DMS114 treated with DMSO at 0.1 percent for 48 hours (cell line): ENCODE results near the gene CAPZA3.
"Not testable (repeated sequence)": the region's sequence is repeated elsewhere in the genome, so short reads cannot be mapped to it uniquely, and the experiment has no call there.

Source experiments
- DNase-seq: peaks from one replicate; lab custom pipeline; 2025; ENCODE audit not compliant: unreplicated experiment; lab: John Stamatoyannopoulos, UW

Gene CAPZA3

DNA sequence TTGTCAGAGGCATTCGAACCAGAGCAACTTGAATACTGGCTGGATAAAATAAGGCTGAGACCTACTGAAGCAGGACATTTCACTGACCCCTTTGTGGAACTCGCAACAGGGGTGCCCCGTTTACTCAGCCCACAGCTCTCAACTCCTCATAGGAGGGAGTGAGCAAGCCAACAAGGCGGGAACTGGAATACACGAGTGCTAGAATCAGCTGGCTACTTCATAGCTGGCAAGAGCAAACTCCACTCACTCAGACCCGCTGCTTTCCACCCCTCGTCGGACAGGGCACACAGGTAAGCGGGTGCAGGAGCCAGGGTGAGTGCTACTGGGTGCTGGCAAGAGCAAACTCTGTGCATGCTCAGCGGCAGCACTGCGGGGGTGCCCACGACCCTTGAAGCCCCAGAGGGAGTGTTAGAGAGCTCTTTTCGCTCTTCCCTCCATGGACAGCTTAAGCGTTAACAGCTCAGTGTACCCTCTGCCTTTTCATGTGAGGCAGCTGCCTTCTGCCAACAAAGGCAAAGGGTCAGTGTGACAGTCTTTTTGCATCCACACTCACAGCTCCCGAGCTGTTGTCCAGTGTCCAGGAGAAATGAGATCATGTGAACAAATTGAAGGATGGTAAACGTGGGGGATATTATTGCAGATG, 15.7 kb downstream of the CAPZA3 start:
- DNase-seq, result no peak

DNA sequence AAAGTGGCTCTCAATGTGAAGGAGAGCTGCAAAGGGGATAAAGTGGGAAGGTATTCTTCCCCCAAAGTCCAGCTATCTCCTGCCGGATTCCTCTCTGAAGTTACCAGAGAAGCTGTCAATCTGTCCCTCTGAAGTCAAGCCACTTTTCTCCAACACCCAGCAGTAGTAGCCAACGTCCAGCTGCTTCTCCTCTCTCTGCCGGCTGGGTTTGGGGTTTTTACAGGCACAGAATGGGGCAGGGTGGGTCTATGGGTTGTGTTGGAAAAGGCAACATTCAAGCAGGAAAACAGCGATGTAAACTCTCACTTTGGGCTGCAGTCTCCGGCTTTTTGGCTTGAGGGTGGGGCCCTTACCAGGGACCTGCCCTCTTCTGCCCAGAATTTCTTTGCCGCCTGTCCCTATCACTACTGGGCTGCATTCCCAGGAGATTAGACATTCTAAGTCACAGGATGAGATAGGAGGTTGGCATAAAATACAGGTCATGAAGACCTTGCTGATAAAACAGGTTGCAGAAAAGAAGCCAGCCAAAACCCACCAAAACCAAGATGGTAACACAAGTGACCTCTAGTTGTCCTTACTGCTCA, 16.3 kb downstream of the CAPZA3 start:
- DNase-seq, result no peak

DNA sequence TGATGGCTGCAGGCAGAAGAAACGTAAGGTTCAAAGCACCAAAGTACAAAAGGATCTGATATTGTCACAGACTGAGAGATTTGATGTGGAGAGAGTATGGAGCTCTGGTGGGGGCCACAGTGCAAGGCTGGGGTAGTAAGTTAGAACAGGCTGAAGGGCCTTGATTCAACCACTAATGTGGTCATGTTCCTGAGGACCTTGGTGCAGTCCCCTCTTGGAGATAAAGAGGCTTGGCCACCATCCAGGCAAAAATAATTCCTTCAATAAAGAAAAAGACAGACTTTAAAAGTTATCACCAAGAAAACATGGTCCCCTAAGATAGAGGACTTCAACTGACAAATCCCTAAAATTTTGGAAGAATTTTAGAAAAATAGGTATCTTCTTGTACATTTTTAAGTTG, 17.4 kb downstream of the CAPZA3 start:
- DNase-seq, result no peak

DNA sequence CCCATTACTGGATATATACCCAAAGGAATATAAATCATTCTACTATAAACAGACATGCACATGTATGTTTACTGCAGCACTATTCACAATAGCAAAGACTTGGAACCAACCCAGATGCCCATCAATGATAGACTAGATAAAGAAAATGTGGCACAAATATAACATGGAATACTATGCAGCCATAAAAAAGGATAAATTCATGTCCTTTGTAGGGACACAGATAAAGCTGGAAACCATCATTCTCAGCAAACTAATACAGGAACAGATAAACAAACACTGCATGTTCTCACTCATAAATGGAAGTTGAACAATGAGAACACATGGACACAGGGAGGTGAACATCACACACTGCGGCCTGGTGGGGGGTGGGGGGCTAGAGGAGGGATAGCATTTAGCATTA, 28.6 kb downstream of the CAPZA3 start:
- not testable (repeated sequence) for DNase-seq

DNA sequence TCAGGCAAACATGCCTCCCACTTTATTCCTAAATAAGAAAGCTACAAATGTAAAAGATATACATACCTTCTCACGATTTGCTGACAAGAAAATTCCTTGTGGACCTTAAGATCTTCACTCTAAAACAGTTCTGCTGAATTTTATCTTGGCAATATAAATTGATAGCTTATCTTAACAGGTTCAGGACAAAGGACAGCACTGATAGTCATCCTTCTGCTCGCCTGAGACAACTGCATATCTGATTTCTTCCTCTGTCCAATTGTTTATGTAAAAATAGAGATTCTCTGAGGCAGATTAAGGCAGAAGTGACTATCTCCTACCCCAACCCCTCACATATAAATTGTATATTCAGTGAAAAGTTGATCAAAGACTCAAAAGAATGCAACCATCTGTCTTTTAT, 44.9 kb downstream of the CAPZA3 start:
- no peak for DNase-seq

DNA sequence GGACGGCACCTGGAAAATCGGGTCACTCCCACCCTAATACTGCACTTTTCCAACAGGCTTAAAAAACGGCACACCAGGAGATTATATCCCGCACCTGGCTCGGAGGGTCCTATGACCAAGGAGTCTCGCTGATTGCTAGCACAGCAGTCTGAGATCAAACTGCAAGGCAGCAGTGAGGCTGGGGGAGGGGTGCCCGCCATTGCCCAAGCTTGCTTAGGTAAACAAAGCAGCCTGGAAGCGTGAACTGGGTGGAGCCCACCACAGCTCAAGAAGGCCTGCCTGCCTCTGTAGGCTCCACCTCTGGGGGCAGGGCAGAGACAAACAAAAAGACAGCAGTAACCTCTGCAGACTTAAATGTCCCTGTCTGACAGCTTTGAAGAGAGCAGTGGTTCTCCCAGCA, 47.5 kb downstream of the CAPZA3 start:
- not testable (repeated sequence) for DNase-seq
